GM23338 (cell line): ENCODE results near the gene KCNJ4.

Experiments used
- CREB1 ChIP-seq: fragments of 250-450 bp; sonication (Bioruptor Pico); IDR thresholded peaks from 2 replicates; pipeline ENCODE4 v1.5.0; 2020; ENCODE audit warnings: low read depth, mild to moderate bottlenecking, moderate library complexity
- EZH2 ChIP-seq: fragments of 200-600 bp; sonication (generic); IDR thresholded peaks from one replicate; pipeline ENCODE4 v1.8.0; 2017; ENCODE audit warnings: antibody characterized with exemption, mild to moderate bottlenecking, low read depth; ENCODE audit not compliant: unreplicated experiment
- EZH2phosphoT487 ChIP-seq: fragments of 200-600 bp; sonication (generic); IDR thresholded peaks from one replicate; pipeline ENCODE4 v1.8.1; 2018; ENCODE audit warnings: antibody characterized with exemption; ENCODE audit not compliant: unreplicated experiment
- JUNB ChIP-seq: IDR thresholded peaks from one replicate; pipeline ENCODE4 v1.6.1; 2016; ENCODE audit warnings: antibody characterized with exemption; ENCODE audit not compliant: unreplicated experiment
- NANOG ChIP-seq: IDR thresholded peaks from 2 replicates; pipeline ENCODE4 v1.6.1; 2016; ENCODE audit warnings: antibody characterized with exemption, borderline replicate concordance
- POLR2AphosphoS5 ChIP-seq: IDR thresholded peaks from 2 replicates; pipeline ENCODE4 v1.6.1; 2016; ENCODE audit warnings: antibody characterized with exemption, low read depth
- STAT1 ChIP-seq: IDR thresholded peaks from one replicate; pipeline ENCODE4 v1.6.1; 2016; ENCODE audit warnings: antibody characterized with exemption; ENCODE audit not compliant: unreplicated experiment
- ZNF114 ChIP-seq: fragments of 250-450 bp; sonication (Bioruptor Pico); IDR thresholded peaks from 2 replicates; pipeline ENCODE4 v1.5.0; 2020; ENCODE audit warnings: mild to moderate bottlenecking, moderate library complexity
- ZNF331 ChIP-seq: fragments of 250-450 bp; sonication (Bioruptor Pico); IDR thresholded peaks from 2 replicates; pipeline ENCODE4 v1.5.0; 2020; ENCODE audit warnings: low read depth, mild to moderate bottlenecking, moderate library complexity
- TF ChIP-seq, protein P1 (sequence below), 2 experiments: fragments of 200-600 bp in 1 of 2; sonication (generic) in 1 of 2; conservative IDR thresholded peaks; 2 replicates each; pipeline versions ENCODE4 v1.5.1 to v1.6.1; 2016 to 2017; ENCODE audit warnings: antibody characterized with exemption in 2 of 2, low read depth in 2 of 2, mild to moderate bottlenecking in 2 of 2, moderate library complexity in 1 of 2
- TF ChIP-seq, protein P2 (sequence below): IDR thresholded peaks from one replicate; pipeline ENCODE4 v1.6.1; 2018; ENCODE audit warnings: antibody characterized with exemption; ENCODE audit not compliant: unreplicated experiment
- TF ChIP-seq, protein P3 (sequence below): IDR thresholded peaks from 2 replicates; pipeline ENCODE4 v1.6.1; 2016; ENCODE audit warnings: antibody characterized with exemption
- TF ChIP-seq, protein P4 (sequence below): fragments of 250-450 bp; sonication (Bioruptor Pico); IDR thresholded peaks from 2 replicates; pipeline ENCODE4 v1.5.0; 2020; ENCODE audit warnings: mild to moderate bottlenecking, moderate library complexity

DNA sequence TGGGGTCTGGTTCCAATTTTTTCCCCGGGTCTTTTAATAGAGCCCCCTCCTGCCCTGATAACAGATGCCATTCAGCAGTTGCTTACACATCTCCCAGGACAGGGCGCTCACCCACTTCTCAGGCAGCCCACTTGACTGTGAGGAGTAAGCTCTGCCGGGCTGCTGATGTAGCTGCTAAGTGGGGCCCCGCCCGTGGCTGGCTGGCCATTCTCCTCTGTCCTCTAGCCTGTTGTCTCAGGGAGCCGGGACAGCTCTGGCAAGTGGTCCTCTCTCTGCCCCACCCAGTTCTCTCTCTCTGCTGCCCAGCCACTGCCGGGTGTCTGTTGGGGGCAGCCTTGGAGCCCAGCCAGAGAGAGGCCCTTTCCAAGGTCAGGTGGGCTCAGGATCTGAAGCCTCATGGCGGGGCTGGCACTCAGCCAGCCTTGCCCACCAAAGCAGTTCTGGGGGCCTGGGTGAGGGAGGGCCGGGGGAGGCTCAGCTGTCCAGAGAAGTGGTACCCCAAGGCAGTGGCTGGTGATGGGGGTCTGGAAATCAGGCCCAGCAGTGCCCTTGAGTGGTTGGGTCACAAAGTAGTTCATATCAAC is 8.9 kb downstream of the KCNJ4 start:
- TF ChIP-seq POLR2AphosphoS5: no peak
- no peak for TF ChIP-seq CREB1 (CRISPR knock-in tag)
- TF ChIP-seq, protein P1, sequence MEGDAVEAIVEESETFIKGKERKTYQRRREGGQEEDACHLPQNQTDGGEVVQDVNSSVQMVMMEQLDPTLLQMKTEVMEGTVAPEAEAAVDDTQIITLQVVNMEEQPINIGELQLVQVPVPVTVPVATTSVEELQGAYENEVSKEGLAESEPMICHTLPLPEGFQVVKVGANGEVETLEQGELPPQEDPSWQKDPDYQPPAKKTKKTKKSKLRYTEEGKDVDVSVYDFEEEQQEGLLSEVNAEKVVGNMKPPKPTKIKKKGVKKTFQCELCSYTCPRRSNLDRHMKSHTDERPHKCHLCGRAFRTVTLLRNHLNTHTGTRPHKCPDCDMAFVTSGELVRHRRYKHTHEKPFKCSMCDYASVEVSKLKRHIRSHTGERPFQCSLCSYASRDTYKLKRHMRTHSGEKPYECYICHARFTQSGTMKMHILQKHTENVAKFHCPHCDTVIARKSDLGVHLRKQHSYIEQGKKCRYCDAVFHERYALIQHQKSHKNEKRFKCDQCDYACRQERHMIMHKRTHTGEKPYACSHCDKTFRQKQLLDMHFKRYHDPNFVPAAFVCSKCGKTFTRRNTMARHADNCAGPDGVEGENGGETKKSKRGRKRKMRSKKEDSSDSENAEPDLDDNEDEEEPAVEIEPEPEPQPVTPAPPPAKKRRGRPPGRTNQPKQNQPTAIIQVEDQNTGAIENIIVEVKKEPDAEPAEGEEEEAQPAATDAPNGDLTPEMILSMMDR (conservative IDR thresholded peaks at IDR 0.05; ENCODE audit: low read depth in 2 of 2): no peak
- TF ChIP-seq, protein P2, sequence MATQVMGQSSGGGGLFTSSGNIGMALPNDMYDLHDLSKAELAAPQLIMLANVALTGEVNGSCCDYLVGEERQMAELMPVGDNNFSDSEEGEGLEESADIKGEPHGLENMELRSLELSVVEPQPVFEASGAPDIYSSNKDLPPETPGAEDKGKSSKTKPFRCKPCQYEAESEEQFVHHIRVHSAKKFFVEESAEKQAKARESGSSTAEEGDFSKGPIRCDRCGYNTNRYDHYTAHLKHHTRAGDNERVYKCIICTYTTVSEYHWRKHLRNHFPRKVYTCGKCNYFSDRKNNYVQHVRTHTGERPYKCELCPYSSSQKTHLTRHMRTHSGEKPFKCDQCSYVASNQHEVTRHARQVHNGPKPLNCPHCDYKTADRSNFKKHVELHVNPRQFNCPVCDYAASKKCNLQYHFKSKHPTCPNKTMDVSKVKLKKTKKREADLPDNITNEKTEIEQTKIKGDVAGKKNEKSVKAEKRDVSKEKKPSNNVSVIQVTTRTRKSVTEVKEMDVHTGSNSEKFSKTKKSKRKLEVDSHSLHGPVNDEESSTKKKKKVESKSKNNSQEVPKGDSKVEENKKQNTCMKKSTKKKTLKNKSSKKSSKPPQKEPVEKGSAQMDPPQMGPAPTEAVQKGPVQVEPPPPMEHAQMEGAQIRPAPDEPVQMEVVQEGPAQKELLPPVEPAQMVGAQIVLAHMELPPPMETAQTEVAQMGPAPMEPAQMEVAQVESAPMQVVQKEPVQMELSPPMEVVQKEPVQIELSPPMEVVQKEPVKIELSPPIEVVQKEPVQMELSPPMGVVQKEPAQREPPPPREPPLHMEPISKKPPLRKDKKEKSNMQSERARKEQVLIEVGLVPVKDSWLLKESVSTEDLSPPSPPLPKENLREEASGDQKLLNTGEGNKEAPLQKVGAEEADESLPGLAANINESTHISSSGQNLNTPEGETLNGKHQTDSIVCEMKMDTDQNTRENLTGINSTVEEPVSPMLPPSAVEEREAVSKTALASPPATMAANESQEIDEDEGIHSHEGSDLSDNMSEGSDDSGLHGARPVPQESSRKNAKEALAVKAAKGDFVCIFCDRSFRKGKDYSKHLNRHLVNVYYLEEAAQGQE: no peak
- TF ChIP-seq, protein P3, sequence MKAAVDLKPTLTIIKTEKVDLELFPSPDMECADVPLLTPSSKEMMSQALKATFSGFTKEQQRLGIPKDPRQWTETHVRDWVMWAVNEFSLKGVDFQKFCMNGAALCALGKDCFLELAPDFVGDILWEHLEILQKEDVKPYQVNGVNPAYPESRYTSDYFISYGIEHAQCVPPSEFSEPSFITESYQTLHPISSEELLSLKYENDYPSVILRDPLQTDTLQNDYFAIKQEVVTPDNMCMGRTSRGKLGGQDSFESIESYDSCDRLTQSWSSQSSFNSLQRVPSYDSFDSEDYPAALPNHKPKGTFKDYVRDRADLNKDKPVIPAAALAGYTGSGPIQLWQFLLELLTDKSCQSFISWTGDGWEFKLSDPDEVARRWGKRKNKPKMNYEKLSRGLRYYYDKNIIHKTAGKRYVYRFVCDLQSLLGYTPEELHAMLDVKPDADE: no peak
- TF ChIP-seq, protein P4, sequence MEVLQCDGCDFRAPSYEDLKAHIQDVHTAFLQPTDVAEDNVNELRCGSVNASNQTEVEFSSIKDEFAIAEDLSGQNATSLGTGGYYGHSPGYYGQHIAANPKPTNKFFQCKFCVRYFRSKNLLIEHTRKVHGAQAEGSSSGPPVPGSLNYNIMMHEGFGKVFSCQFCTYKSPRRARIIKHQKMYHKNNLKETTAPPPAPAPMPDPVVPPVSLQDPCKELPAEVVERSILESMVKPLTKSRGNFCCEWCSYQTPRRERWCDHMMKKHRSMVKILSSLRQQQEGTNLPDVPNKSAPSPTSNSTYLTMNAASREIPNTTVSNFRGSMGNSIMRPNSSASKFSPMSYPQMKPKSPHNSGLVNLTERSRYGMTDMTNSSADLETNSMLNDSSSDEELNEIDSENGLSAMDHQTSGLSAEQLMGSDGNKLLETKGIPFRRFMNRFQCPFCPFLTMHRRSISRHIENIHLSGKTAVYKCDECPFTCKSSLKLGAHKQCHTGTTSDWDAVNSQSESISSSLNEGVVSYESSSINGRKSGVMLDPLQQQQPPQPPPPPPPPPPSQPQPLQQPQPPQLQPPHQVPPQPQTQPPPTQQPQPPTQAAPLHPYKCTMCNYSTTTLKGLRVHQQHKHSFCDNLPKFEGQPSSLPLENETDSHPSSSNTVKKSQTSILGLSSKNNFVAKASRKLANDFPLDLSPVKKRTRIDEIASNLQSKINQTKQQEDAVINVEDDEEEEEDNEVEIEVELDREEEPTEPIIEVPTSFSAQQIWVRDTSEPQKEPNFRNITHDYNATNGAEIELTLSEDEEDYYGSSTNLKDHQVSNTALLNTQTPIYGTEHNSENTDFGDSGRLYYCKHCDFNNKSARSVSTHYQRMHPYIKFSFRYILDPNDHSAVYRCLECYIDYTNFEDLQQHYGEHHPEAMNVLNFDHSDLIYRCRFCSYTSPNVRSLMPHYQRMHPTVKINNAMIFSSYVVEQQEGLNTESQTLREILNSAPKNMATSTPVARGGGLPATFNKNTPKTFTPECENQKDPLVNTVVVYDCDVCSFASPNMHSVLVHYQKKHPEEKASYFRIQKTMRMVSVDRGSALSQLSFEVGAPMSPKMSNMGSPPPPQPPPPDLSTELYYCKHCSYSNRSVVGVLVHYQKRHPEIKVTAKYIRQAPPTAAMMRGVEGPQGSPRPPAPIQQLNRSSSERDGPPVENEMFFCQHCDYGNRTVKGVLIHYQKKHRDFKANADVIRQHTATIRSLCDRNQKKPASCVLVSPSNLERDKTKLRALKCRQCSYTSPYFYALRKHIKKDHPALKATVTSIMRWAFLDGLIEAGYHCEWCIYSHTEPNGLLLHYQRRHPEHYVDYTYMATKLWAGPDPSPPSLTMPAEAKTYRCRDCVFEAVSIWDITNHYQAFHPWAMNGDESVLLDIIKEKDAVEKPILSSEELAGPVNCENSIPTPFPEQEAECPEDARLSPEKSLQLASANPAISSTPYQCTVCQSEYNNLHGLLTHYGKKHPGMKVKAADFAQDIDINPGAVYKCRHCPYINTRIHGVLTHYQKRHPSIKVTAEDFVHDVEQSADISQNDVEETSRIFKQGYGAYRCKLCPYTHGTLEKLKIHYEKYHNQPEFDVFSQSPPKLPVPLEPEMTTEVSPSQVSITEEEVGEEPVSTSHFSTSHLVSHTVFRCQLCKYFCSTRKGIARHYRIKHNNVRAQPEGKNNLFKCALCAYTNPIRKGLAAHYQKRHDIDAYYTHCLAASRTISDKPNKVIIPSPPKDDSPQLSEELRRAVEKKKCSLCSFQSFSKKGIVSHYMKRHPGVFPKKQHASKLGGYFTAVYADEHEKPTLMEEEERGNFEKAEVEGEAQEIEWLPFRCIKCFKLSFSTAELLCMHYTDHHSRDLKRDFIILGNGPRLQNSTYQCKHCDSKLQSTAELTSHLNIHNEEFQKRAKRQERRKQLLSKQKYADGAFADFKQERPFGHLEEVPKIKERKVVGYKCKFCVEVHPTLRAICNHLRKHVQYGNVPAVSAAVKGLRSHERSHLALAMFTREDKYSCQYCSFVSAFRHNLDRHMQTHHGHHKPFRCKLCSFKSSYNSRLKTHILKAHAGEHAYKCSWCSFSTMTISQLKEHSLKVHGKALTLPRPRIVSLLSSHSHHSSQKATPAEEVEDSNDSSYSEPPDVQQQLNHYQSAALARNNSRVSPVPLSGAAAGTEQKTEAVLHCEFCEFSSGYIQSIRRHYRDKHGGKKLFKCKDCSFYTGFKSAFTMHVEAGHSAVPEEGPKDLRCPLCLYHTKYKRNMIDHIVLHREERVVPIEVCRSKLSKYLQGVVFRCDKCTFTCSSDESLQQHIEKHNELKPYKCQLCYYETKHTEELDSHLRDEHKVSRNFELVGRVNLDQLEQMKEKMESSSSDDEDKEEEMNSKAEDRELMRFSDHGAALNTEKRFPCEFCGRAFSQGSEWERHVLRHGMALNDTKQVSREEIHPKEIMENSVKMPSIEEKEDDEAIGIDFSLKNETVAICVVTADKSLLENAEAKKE: no peak
- TF ChIP-seq ZNF114 (CRISPR knock-in tag): no peak
- TF ChIP-seq EZH2phosphoT487: no peak
- TF ChIP-seq EZH2: no peak
- TF ChIP-seq JUNB: no peak
- TF ChIP-seq STAT1: no peak
- no peak for TF ChIP-seq NANOG
- TF ChIP-seq ZNF331 (CRISPR knock-in tag): no peak
